Left ventricle myocardium superior (tissue), 1 donor: ENCODE results near the gene CRYZ. TPM values are rescaled to one million over a fixed set of nuclear protein-coding genes. Genes with fewer than 3 reads are reported as not detected.
"Not testable (repeated sequence)": the region's sequence is repeated elsewhere in the genome, so short reads cannot be mapped to it uniquely, and the experiment has no call there.

Source experiments
- ATAC-seq: fragments of 200-7000 bp; cut with Tn5 transposase; one replicate; pipeline ENCODE4 v1.9.1; 2020; ENCODE audit warnings: mild to moderate bottlenecking, moderate library complexity
- DNase-seq: peaks from one replicate; pipeline ENCODE4 v3.0.0-alpha.2; 2020
- intact Hi-C: fragments of 100-400 bp; cut with micrococcal nuclease; formaldehyde crosslinking; loops from one replicate; pipeline ENCODE4 v1.11.0; 2022
- total RNA-seq: library from RNA; stranded (reverse); fragmentation: NEBNext Ultra II Directional; extraction: Animal tissue kit (Norgen Biotek cat#: 25700); gene quantifications from one replicate; pipeline ENCODE4 v1.2.1, GENCODE V29; 2021
- donor health status: DM: no; HTN: yes; CAD: no; lungs with severe emphysema.

CRYZ gene
- total RNA-seq, 1 donor from 2014 or later: 39.2 TPM

DNA sequence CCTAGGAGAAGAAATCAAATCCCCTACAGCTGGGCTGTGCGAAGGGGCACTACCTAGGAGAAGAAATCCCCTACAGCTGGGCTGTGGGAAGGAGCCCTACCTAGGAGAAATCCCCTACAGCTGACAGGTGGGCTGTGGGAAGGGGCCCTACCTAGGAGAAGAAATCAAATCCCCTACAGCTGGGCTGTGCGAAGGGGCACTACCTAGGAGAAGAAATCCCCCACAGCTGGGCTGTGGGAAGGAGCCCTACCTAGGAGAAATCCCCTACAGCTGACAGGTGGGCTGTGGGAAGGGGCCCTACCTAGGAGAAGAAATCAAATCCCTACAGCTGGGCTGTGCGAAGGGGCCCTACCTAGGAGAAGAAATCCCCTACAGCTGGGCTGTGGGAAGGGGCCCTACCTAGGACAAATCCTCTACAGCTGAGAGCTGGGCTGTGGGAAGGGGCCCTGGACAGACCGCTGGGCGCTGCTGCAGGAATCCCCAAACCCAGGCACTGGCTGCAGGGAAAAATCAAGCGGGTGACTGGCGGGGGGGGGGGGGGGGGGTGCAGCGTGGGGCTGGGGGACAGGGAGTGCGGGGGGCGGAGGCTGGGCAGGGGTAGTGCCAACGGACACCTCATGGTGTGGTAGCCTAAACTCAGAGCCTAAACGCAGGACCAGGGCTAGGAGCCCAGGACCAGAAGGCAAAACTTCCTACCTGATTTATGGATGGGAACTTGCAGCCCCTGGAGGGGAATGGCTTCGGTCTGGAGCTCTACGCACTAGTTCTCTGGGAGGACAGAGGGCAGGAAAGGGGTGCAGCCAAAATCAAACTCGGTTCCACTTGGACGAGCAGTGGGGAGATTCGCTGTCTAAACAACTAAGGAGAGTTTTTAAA lies 541 bp downstream of the CRYZ start:
- DNase-seq: peak; percentile 37
- peak; percentile 46 for ATAC-seq
- intact Hi-C loops: not testable (repeated sequence)

- intact Hi-C loops: no loop called here
- DNase-seq: no peak
- ATAC-seq: no peak
These were observed 1.3 kb downstream of the CRYZ start for GRCh38 chr1:74731399-74732052.

GRCh38 chr1:74729741-74730478 lies 2.9 kb downstream of the CRYZ start:
- ATAC-seq (no peak), DNase-seq (no peak)
- intact Hi-C loops: no loop called here

- ATAC-seq (no peak), DNase-seq (no peak)
- intact Hi-C loops: no loop called here
These were observed 4.1 kb downstream of the CRYZ start for GRCh38 chr1:74728736-74729135.

DNA sequence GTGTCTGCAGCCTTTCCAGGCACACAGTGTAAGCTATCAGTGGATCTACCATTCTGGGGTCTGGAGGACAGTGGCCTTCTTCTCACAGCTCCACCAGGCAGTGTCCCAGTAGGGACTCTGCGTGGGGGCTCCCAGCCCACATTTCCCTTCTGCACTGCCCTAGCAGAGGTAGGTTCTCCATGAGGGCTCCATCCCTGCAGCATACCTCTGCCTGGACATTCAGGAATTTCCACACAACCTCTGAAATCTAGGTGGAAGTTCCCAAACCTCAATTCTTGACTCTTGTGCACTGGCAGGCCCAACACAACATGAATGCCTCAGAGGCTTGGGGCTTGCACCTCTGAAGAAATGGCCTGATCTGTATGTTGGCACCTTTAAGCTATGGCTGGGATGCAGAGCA lies 6.8 kb downstream of the CRYZ start:
- intact Hi-C loops: no loop called here

GRCh38 chr1:74717626-74718025 lies 15.2 kb downstream of the CRYZ start:
- DNase-seq (no peak), ATAC-seq (no peak)
- intact Hi-C loops: no loop called here

More for the DNA sequence above, 6.8 kb downstream of the CRYZ start:
- DNase-seq (no peak), ATAC-seq (no peak)

GRCh38 chr1:74716822-74717221 lies 16.0 kb downstream of the CRYZ start:
- DNase-seq (no peak), ATAC-seq (no peak)
- intact Hi-C loops: no loop called here

DNA sequence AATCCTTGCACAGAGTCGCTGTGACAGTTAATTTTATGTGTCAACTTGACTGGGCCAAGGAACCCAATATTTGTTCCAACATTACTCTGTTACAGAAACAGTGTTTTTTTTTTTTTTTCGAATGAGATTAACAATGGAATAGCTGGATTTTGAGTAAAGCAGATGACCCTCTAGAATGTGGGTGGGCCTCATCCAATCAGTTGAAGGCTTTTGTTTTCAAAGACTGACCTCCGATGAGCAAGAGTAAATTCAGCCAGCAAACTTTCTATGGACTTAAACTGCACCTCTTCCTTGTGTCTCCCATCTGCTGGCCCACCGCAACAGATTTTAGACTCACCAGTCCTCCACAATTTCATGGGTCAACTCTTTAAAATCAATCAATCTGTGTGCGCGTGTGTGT lies 17.0 kb downstream of the CRYZ start:
- intact Hi-C loops: no loop called here
- no peak for DNase-seq
- ATAC-seq: no peak

- ATAC-seq (no peak), DNase-seq (no peak)
- intact Hi-C loops: no loop called here
These were observed 17.7 kb downstream of the CRYZ start for GRCh38 chr1:74715236-74715502.

GRCh38 chr1:74714429-74715235 lies 18.2 kb downstream of the CRYZ start:
- intact Hi-C loops: no loop called here
- DNase-seq: no peak
- ATAC-seq: no peak

GRCh38 chr1:74713849-74714248 lies 19.0 kb downstream of the CRYZ start:
- ATAC-seq (peak; percentile 23), DNase-seq (no peak)
- intact Hi-C loops: no loop called here

DNA sequence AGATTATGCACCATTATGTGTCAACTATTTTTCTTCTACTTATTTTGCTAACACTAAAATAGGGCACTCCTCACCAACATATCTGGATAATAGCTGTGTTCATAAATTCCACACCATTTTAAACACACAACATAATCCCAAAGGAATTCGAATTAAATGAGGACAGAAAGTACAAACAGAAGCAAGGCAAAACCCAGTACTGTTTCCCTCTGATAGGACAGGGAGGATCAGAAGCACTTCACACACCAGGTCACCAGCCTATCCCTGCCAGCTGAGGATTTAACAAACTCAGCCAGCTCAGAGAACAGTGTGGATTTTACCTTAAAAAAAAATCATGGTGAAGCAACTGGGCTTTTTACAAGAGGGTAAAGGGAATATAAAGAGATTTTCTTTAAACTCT lies 20.0 kb downstream of the CRYZ start:
- DNase-seq (no peak), ATAC-seq (peak; percentile 59)
- intact Hi-C loops: no loop called here

DNA sequence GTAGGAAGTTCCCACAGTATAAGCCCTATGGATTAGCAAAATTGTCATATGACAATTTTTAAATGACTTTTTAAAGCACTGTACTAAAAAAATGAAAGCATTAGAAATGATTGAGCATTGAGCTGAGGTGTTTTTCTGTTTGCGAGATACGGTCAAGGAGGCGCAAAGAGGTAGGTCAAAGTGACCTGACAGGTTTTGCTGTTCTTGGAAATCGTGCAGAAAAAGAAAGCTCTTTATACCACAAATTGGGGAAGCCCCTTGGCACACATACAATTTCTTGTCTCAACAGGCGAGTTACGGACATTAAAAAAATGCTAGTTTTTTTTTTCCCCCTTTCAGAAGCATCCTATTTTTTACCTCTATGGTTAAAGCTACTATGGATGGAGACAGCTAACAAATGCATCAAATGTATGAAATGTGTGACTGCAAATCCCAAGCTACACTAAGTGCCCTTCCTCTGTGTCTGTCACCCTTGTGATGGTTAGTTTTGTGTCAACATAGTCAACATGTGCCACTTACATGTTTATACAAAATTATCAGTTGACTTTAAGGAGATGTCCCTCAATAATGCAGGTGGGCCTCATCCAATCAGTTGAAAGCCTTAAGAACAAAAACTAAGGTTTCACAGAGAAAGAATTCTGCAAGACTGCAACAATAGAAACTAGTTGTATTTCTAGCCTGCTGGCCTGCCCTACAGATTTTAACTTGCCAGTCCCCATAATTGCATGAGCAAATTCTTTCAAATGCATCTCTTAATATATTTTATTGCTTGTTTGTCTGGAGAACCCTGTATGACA lies 29.3 kb downstream of the CRYZ start:
- DNase-seq (no peak), ATAC-seq (no peak)
- intact Hi-C loops: no loop called here

GRCh38 chr1:74699331-74699730 lies 33.5 kb downstream of the CRYZ start:
- DNase-seq (no peak), ATAC-seq (no peak)
- intact Hi-C loops: no loop called here

- intact Hi-C loops: no loop called here
- DNase-seq (no peak), ATAC-seq (peak; percentile 48)
These were observed 35.0 kb downstream of the CRYZ start for GRCh38 chr1:74697832-74698231.

- intact Hi-C loops: no loop called here
- no peak for DNase-seq
- no peak for ATAC-seq
These were observed 39.4 kb downstream of the CRYZ start for GRCh38 chr1:74693473-74693872.

- intact Hi-C loops: no loop called here
- ATAC-seq: no peak
- DNase-seq: no peak
These were observed 41.9 kb downstream of the CRYZ start for GRCh38 chr1:74690909-74691308.

- ATAC-seq (no peak), DNase-seq (no peak)
- intact Hi-C loops: no loop called here
These were observed 42.5 kb downstream of the CRYZ start for GRCh38 chr1:74690364-74690696.
